Measurements from ENCODE around the gene MFSD11. TPM values are rescaled to one million over a fixed set of nuclear protein-coding genes. Genes with fewer than 3 reads are reported as not detected.

MFSD11 gene
- total RNA-seq, 1 experiment from 2014 or later: 42.3 TPM

DNA sequence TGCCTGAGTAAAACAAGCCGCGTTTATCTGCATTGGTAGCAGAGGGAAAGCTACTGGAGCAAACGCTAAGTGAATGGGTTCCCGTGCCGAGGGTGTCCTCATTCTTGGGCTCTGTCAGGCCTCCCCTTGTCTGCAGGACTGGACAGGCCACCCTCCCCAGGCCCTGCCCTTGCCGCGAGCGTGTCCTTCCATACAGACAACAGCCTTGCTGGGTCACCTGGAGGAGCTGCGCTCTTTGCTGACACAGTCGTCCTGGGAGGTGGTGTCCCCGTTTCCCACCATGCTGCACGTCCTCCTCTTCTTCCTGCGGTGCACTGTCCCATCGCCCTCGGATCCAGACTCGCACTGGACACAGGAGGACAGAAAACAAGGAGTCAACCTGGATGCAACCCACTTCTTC is 19.4 kb upstream of the MFSD11 start:
- H3K27me3 ChIP-seq (ENCODE audit: control insufficient read depth, insufficient read depth, low read length): no peaks in the 10 kb centered on the region
- POLR2A ChIA-PET: no interaction called here
- CTCF ChIA-PET: interaction anchor here (0.5 kb wide), 1 partner anchor 9 kb away, joined by 5 read pairs; no protein-coding TSS in a partner anchor
- intact Hi-C loops (cut with micrococcal nuclease; ENCODE audit: unreplicated experiment): no loop called here
- TF ChIP-seq TCF7L2 (IDR thresholded peaks at IDR 0.05; ENCODE audit: low read depth, low read length) (no peak), POLR2AphosphoS5 (IDR thresholded peaks at IDR 0.05; ENCODE audit: low read depth, low read length) (no peak), SIN3A (IDR thresholded peaks at IDR 0.05; ENCODE audit: borderline replicate concordance, insufficient read depth, low read depth, low read length) (no peak)
- TF ChIP-seq, protein P1, sequence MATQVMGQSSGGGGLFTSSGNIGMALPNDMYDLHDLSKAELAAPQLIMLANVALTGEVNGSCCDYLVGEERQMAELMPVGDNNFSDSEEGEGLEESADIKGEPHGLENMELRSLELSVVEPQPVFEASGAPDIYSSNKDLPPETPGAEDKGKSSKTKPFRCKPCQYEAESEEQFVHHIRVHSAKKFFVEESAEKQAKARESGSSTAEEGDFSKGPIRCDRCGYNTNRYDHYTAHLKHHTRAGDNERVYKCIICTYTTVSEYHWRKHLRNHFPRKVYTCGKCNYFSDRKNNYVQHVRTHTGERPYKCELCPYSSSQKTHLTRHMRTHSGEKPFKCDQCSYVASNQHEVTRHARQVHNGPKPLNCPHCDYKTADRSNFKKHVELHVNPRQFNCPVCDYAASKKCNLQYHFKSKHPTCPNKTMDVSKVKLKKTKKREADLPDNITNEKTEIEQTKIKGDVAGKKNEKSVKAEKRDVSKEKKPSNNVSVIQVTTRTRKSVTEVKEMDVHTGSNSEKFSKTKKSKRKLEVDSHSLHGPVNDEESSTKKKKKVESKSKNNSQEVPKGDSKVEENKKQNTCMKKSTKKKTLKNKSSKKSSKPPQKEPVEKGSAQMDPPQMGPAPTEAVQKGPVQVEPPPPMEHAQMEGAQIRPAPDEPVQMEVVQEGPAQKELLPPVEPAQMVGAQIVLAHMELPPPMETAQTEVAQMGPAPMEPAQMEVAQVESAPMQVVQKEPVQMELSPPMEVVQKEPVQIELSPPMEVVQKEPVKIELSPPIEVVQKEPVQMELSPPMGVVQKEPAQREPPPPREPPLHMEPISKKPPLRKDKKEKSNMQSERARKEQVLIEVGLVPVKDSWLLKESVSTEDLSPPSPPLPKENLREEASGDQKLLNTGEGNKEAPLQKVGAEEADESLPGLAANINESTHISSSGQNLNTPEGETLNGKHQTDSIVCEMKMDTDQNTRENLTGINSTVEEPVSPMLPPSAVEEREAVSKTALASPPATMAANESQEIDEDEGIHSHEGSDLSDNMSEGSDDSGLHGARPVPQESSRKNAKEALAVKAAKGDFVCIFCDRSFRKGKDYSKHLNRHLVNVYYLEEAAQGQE (IDR thresholded peaks at IDR 0.05; ENCODE audit: insufficient read depth in 1 of 2, low read depth in 2 of 2, low read length in 1 of 2): no peak
- TF ChIP-seq, protein P2, sequence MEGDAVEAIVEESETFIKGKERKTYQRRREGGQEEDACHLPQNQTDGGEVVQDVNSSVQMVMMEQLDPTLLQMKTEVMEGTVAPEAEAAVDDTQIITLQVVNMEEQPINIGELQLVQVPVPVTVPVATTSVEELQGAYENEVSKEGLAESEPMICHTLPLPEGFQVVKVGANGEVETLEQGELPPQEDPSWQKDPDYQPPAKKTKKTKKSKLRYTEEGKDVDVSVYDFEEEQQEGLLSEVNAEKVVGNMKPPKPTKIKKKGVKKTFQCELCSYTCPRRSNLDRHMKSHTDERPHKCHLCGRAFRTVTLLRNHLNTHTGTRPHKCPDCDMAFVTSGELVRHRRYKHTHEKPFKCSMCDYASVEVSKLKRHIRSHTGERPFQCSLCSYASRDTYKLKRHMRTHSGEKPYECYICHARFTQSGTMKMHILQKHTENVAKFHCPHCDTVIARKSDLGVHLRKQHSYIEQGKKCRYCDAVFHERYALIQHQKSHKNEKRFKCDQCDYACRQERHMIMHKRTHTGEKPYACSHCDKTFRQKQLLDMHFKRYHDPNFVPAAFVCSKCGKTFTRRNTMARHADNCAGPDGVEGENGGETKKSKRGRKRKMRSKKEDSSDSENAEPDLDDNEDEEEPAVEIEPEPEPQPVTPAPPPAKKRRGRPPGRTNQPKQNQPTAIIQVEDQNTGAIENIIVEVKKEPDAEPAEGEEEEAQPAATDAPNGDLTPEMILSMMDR (IDR thresholded peaks at IDR 0.05): no peak
- H3K27ac ChIP-seq (ENCODE audit: low read length): no peak overlapping the region
- no peaks in the 10 kb centered on the region for H3K9me3 ChIP-seq (ENCODE audit: control insufficient read depth, insufficient read depth, low read depth, low read length)
- H3K4me1 ChIP-seq (ENCODE audit: control insufficient read depth, insufficient read depth, low read length): 0 out of 2 replicates have a peak, but pooled peaks cover 2% of the 10 kb centered on the region
- in situ Hi-C loops (cut with HindIII; ENCODE audit: low pct_unique_long_range_greater_than_20kb, low sequenced_read_pairs): no loop called here
- BruUV-seq (replicated peaks): no TSS peak
- DNase-seq (ENCODE audit: low read depth, low spot score) (no peak), ATAC-seq (no peak)
- H3K4me3 ChIP-seq (ENCODE audit: low read depth in 2 of 2, low read length in 2 of 2): no peak overlapping the region
- H3K36me3 ChIP-seq (ENCODE audit: control insufficient read depth, insufficient read depth, low read length): peaks cover 26% of the 10 kb centered on the region

DNA sequence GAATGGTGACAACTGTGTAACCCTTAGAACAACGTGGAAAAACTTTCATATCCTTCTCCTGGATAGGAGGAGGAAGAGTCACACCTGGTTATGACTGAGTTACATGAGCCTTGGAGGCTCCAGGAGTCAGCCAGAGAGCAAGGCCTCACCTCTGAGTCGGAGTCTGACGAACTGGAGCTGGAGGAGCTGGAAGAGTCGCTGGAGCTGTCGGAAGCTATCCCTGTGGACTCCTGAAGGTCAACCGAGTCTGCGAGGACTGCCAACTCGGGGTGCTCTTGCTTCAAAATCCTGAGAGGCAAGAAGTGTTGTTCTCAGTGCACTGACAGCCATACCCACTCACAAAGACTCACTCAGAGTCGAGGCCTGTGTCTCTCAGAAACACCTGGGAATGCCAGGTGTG is 17.7 kb upstream of the MFSD11 start:
- Histone ChIP-seq H3K4me3 (ENCODE audit: low read depth in 2 of 2, low read length in 2 of 2) (no peak overlapping the region), H3K36me3 (ENCODE audit: control insufficient read depth, insufficient read depth, low read length) (peaks cover 28% of the 10 kb centered on the region), H3K4me1 (ENCODE audit: control insufficient read depth, insufficient read depth, low read length) (0 out of 2 replicates have a peak, but pooled peaks cover 2% of the 10 kb centered on the region), H3K27me3 (ENCODE audit: control insufficient read depth, insufficient read depth, low read length) (no peaks in the 10 kb centered on the region), H3K27ac (ENCODE audit: low read length) (no peak overlapping the region), H3K9me3 (ENCODE audit: control insufficient read depth, insufficient read depth, low read depth, low read length) (no peaks in the 10 kb centered on the region)
- ChIA-PET POLR2A (no interaction called here), CTCF (no interaction called here)
- ATAC-seq: no peak
- no TSS peak for BruUV-seq (replicated peaks)
- intact Hi-C loops (cut with micrococcal nuclease; ENCODE audit: unreplicated experiment): no loop called here
- DNase-seq (ENCODE audit: low read depth, low spot score): no peak
- in situ Hi-C loops (cut with HindIII; ENCODE audit: low pct_unique_long_range_greater_than_20kb, low sequenced_read_pairs): no loop called here
- no peak for TF ChIP-seq SIN3A (IDR thresholded peaks at IDR 0.05; ENCODE audit: borderline replicate concordance, insufficient read depth, low read depth, low read length)
- TF ChIP-seq POLR2AphosphoS5 (IDR thresholded peaks at IDR 0.05; ENCODE audit: low read depth, low read length): no peak
- TF ChIP-seq, protein P2 (IDR thresholded peaks at IDR 0.05): no peak

Measured in Panc1 (cell line).